IMR-90 (cell line): ENCODE results near the gene RABEP1. TPM values are rescaled to one million over a fixed set of nuclear protein-coding genes. Genes with fewer than 3 reads are reported as not detected.

Experiments
- ATAC-seq: fragments of 200-7000 bp; cut with Tn5 transposase; 2 replicates; pipeline ENCODE4 v1.9.1; 2020; ENCODE audit warnings: low read depth, mild to moderate bottlenecking, moderate library complexity
- BruUV-seq: library from RNA; stranded (reverse); fragments of 400-500 nt; replicated peaks from 2 replicates; lab custom pipeline; 2021; lab: Mats Ljungman, UMichigan
- CTCF ChIA-PET: fragments of 300-600 bp; formaldehyde crosslinking; extraction: SDS; loops from one replicate; lab custom pipeline; 2021; ENCODE audit warnings: antibody characterized with exemption; lab: Yijun Ruan, JAX
- POLR2A ChIA-PET: fragments of 300-600 bp; sonication (Branson Sonifier 250); formaldehyde crosslinking; loops from one replicate; lab custom pipeline; 2022; ENCODE audit warnings: antibody characterized with exemption; ENCODE audit not compliant: unreplicated experiment; lab: Charles Lee
- DNase-seq: peaks from one replicate; pipeline ENCODE4 v3.0.0; 2013
- H2AFZ ChIP-seq: replicated peaks from 2 replicates; pipeline ENCODE3; 2013; ENCODE audit warnings: low read length, mild to moderate bottlenecking; ENCODE audit not compliant: poor library complexity
- H2AK5ac ChIP-seq: 2 replicates; pipeline ENCODE4 v1.6.1; 2013; ENCODE audit warnings: low read depth, low read length, inconsistent platforms
- H2AK9ac ChIP-seq: replicated peaks from 2 replicates; pipeline ENCODE3; 2013; ENCODE audit warnings: mild to moderate bottlenecking, low read depth, low read length, moderate library complexity; ENCODE audit not compliant: poor library complexity
- H2BK120ac ChIP-seq: 2 replicates; pipeline ENCODE4 v1.6.1; 2013; ENCODE audit warnings: low read depth, low read length, inconsistent platforms
- H2BK15ac ChIP-seq: 3 replicates; pipeline ENCODE4 v1.6.1; 2013; ENCODE audit warnings: low read depth, low read length, inconsistent platforms
- H2BK20ac ChIP-seq: 2 replicates; pipeline ENCODE4 v1.6.1; 2013; ENCODE audit warnings: low read depth, mild to moderate bottlenecking, inconsistent platforms, low read length, moderate library complexity
- H2BK5ac ChIP-seq: 2 replicates; pipeline ENCODE4 v1.6.1; 2013; ENCODE audit warnings: mild to moderate bottlenecking, low read depth, low read length, inconsistent platforms; ENCODE audit not compliant: poor library complexity, severe bottlenecking
- H3K14ac ChIP-seq: replicated peaks from 2 replicates; pipeline ENCODE4 v1.6.1; 2013; ENCODE audit warnings: low read depth, low read length, inconsistent platforms
- H3K18ac ChIP-seq: 2 replicates; pipeline ENCODE4 v1.6.1; 2013; ENCODE audit warnings: low read depth, low read length, control low read depth
- H3K23ac ChIP-seq: 2 replicates; pipeline ENCODE4 v1.6.1; 2013; ENCODE audit warnings: low read depth, low read length, inconsistent platforms
- H3K27ac ChIP-seq: 2 replicates; pipeline ENCODE4 v1.5.1; 2013; ENCODE audit warnings: mild to moderate bottlenecking, control low read depth, low read length; ENCODE audit not compliant: insufficient read depth
- H3K27me3 ChIP-seq: 2 replicates; pipeline ENCODE4 v1.6.1; 2013; ENCODE audit warnings: low read length; ENCODE audit not compliant: control insufficient read depth, insufficient read depth
- H3K36me3 ChIP-seq: 2 replicates; pipeline ENCODE4 v1.6.1; 2013; ENCODE audit warnings: low read length, mixed read lengths; ENCODE audit not compliant: control insufficient read depth, insufficient read depth
- H3K4ac ChIP-seq: 2 replicates; pipeline ENCODE4 v1.6.1; 2013; ENCODE audit warnings: low read depth, low read length, inconsistent platforms
- H3K4me1 ChIP-seq: 2 replicates; pipeline ENCODE4 v1.6.1; 2013; ENCODE audit warnings: low read length, mixed read lengths; ENCODE audit not compliant: control insufficient read depth, insufficient read depth
- H3K4me2 ChIP-seq: 2 replicates; pipeline ENCODE4 v1.6.1; 2013; ENCODE audit warnings: low read depth, mild to moderate bottlenecking, control low read depth, low read length, moderate library complexity
- H3K4me3 ChIP-seq: 2 replicates; pipeline ENCODE4 v1.5.1; 2013; ENCODE audit warnings: low read depth, mild to moderate bottlenecking, control low read depth, low read length, moderate library complexity; ENCODE audit not compliant: insufficient read depth
- H3K56ac ChIP-seq: 2 replicates; pipeline ENCODE4 v1.6.1; 2013; ENCODE audit warnings: low read length, inconsistent platforms; ENCODE audit not compliant: insufficient read depth; ENCODE audit errors: extremely low read depth
- H3K79me1 ChIP-seq, 2 experiments: 2 replicates each; pipeline ENCODE4 v1.6.1; 2013; ENCODE audit warnings: low read length in 2 of 2, inconsistent platforms in 1 of 2, low read depth in 1 of 2
- H3K9ac ChIP-seq: 2 replicates; pipeline ENCODE4 v1.6.1; 2013; ENCODE audit warnings: low read depth, low read length, control low read depth
- H3K9me1 ChIP-seq: 2 replicates; pipeline ENCODE4 v1.6.1; 2013; ENCODE audit warnings: low read length, inconsistent platforms; ENCODE audit not compliant: insufficient read depth
- H3K9me3 ChIP-seq: 2 replicates; pipeline ENCODE4 v1.6.1; 2013; ENCODE audit warnings: low read length; ENCODE audit not compliant: control insufficient read depth, insufficient read depth
- H4K20me1 ChIP-seq: 2 replicates; pipeline ENCODE4 v1.6.1; 2013; ENCODE audit warnings: low read length, inconsistent platforms; ENCODE audit not compliant: insufficient read depth
- H4K5ac ChIP-seq: 2 replicates; pipeline ENCODE4 v1.6.1; 2013; ENCODE audit warnings: mild to moderate bottlenecking, low read depth, low read length, control low read depth
- H4K8ac ChIP-seq, 2 experiments: 2 replicates each; pipeline ENCODE4 v1.6.1; 2013; ENCODE audit warnings: low read depth in 2 of 2, low read length in 2 of 2, control low read depth in 1 of 2, inconsistent platforms in 1 of 2
- H4K91ac ChIP-seq: 2 replicates; pipeline ENCODE4 v1.6.1; 2013; ENCODE audit warnings: low read depth, low read length, inconsistent platforms; ENCODE audit not compliant: insufficient read depth
- BHLHE40 ChIP-seq: fragments of 150-350 bp; IDR thresholded peaks from 2 replicates; pipeline ENCODE4 v1.6.1; 2016; ENCODE audit warnings: mild to moderate bottlenecking, low read depth, low read length
- CEBPB ChIP-seq: IDR thresholded peaks from 2 replicates; pipeline ENCODE4 v1.6.1; 2012; ENCODE audit warnings: low read depth, low read length, improper control_type of control experiment
- CHD1 ChIP-seq: IDR thresholded peaks from 2 replicates; pipeline ENCODE4 v1.6.1; 2012; ENCODE audit warnings: low read depth, low read length, improper control_type of control experiment
- FOS ChIP-seq: fragments of 150-350 bp; IDR thresholded peaks from 2 replicates; pipeline ENCODE4 v1.6.1; 2016; ENCODE audit warnings: low read depth, low read length
- MAFK ChIP-seq: IDR thresholded peaks from 2 replicates; pipeline ENCODE4 v1.6.1; 2012; ENCODE audit warnings: low read depth, low read length, improper control_type of control experiment
- MAZ ChIP-seq: IDR thresholded peaks from 2 replicates; pipeline ENCODE4 v1.6.1; 2012; ENCODE audit warnings: low read depth, mild to moderate bottlenecking, low read length, improper control_type of control experiment, moderate library complexity, borderline replicate concordance
- MXI1 ChIP-seq: IDR thresholded peaks from 2 replicates; pipeline ENCODE4 v1.6.1; 2012; ENCODE audit warnings: low read depth, mild to moderate bottlenecking, low read length, moderate library complexity, borderline replicate concordance
- NFE2L2 ChIP-seq: fragments of 150-350 bp; IDR thresholded peaks from 2 replicates; pipeline ENCODE4 v1.6.1; 2016; ENCODE audit warnings: low read depth, mild to moderate bottlenecking, low read length
- RAD21 ChIP-seq: IDR thresholded peaks from 2 replicates; pipeline ENCODE4 v1.6.1; 2012; ENCODE audit warnings: low read length, improper control_type of control experiment
- RCOR1 ChIP-seq: IDR thresholded peaks from 2 replicates; pipeline ENCODE4 v1.6.1; 2012; ENCODE audit warnings: mild to moderate bottlenecking, low read length, improper control_type of control experiment; ENCODE audit not compliant: insufficient replicate concordance
- RFX5 ChIP-seq: IDR thresholded peaks from 2 replicates; pipeline ENCODE4 v1.8.0; 2012; ENCODE audit warnings: low read depth, mild to moderate bottlenecking, low read length, moderate library complexity
- SMC3 ChIP-seq: fragments of 150-350 bp; IDR thresholded peaks from 2 replicates; pipeline ENCODE4 v1.6.1; 2016; ENCODE audit warnings: low read depth, mild to moderate bottlenecking, antibody characterized with exemption, low read length, moderate library complexity
- WGBS, 2 experiments: methylation state at CpG; one replicate each; pipeline versions ENCODE4 v1.1.5 to v1.1.7; 2013; ENCODE audit warnings: missing lambda C conversion rate in 2 of 2; ENCODE audit not compliant: insufficient read length in 1 of 2; ENCODE audit errors: extremely low coverage in 2 of 2; 5-methylcytosine and 5-hydroxymethylcytosine counted together
- dilution Hi-C: fragments of 300-500 bp; cut with HindIII; formaldehyde crosslinking; loops from one replicate; pipeline ENCODE4 v1.14.3; 2018; ENCODE audit warnings: low sequenced_read_pairs; ENCODE audit not compliant: unreplicated experiment
- in situ Hi-C: fragments of 300-500 bp; cut with MboI; formaldehyde crosslinking; loops from 3 replicates; pipeline ENCODE4 v1.14.3; 2019; ENCODE audit warnings: low sequenced_read_pairs, inconsistent platforms, mixed read lengths
- intact Hi-C: fragments of 100-400 bp; cut with micrococcal nuclease; formaldehyde crosslinking; loops from 2 replicates; pipeline ENCODE4 v1.10.0; 2022
- polyA plus RNA-seq, 3 experiments: library from polyadenylated mRNA; depleted of rRNA; stranded (reverse); fragments of >200 nt; gene quantifications; 2 replicates each; pipeline ENCODE4 v1.2.3, GENCODE V29; 2012; ENCODE audit warnings: low replicate concordance in 1 of 3
- total RNA-seq: library from RNA; depleted of rRNA; stranded (reverse); fragments of >200 nt; gene quantifications from 2 replicates; pipeline ENCODE4 v1.2.3, GENCODE V29; 2012
- TF ChIP-seq, protein P1 (sequence below): conservative IDR thresholded peaks from 2 replicates; pipeline ENCODE4 v1.5.1; 2012; ENCODE audit warnings: mild to moderate bottlenecking, low read depth, low read length, improper control_type of control experiment
- TF ChIP-seq, protein P2 (sequence below): fragments of 150-350 bp; IDR thresholded peaks from 2 replicates; pipeline ENCODE4 v1.6.1; 2017; ENCODE audit warnings: mild to moderate bottlenecking, antibody characterized with exemption, low read length, low read depth

RABEP1 gene
- total and polyA plus RNA-seq, 2 of the 4 experiments (the other 2 are of a cell fraction) = 15.3 to 38.2 TPM

DNA sequence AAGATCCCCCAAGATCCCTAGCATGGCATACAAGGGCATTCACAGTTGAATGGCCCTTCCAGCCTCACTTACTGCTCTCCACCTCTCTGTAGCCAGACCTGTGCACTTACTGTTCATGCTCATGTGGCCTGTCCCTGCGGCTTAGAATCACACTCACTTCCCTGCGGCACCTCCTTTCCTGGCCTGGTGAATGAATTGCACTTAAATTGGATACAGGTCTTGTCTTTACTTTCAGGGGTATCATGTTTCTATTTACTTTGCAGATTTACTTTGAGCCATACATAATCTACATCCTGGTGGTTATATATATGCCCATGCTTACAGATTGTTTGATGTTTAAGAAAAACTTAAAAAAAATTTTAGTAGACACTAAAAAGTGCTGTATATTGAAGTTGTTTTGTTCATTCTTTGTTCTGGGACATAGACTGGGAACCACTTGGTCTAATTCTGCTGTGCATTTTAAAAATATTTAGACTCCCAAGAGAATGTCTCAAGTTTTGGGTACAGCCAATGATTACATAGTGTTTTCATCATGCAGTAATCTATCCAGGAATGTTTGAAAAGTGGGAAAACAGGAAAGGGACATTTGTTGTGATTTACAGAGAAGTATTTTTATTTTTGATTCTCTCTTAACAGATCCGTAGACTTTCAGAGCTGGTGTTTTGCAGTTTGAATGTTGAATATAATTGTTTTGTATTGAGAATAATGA is 73.5 kb downstream of the RABEP1 start:
- dilution Hi-C loops = no loop called here
- Histone ChIP-seq H3K27me3 (no peaks in the 10 kb centered on the region), H3K36me3 (peaks cover 12% of the 10 kb centered on the region), H3K9ac (no peak overlapping the region), H3K4me1 (peaks cover 4% of the 10 kb centered on the region), H3K56ac (no peak overlapping the region), H2AK5ac (no peak overlapping the region), H3K4me2 (no peak overlapping the region; the same call in 1 of the 2 replicates), H3K9me3 (no peaks in the 10 kb centered on the region), H3K4me3 (no peak overlapping the region), H3K23ac (no peak overlapping the region), H3K27ac (peak overlapping the region; percentile 26; the same call in 1 of the 2 replicates), H4K20me1 (no peaks in the 10 kb centered on the region), H2AFZ (no peak overlapping the region), H3K79me1 (peaks cover 4 to 10% of the 10 kb centered on the region in 2 experiments; a peak in 3 of 4 replicates), H2BK120ac (no peak overlapping the region), H3K18ac (no peak overlapping the region; the same call in 1 of the 2 replicates), H4K5ac (no peak overlapping the region; the same call in 1 of the 2 replicates), H2BK15ac (no peak overlapping the region), H4K8ac (no peak overlapping the region; a peak in 1 of 4 replicates), H2BK20ac (no peak overlapping the region), H2AK9ac (no peak overlapping the region), H4K91ac (0 out of 2 replicates have a peak overlapping the region, but pooled peaks have one; percentile 0), H2BK5ac (no peak overlapping the region), H3K4ac (peak overlapping the region; percentile 11; the same call in 1 of the 2 replicates), H3K14ac (peak overlapping the region; percentile 38; the same call in 1 of the 2 replicates), H3K9me1 (peaks cover 3% of the 10 kb centered on the region)
- intact Hi-C loops = no loop called here
- ChIA-PET CTCF (no interaction called here), POLR2A (no interaction called here)
- BruUV-seq = no TSS peak
- in situ Hi-C loops = no loop called here
- WGBS, 2 experiments = no CpG with 5 or more reads among the region's 3 CpGs
- DNase-seq (no peak), ATAC-seq (peak; percentile 72)
- TF ChIP-seq BHLHE40 (no peak), MAZ (no peak), MAFK (no peak), RFX5 (no peak), CEBPB (no peak), MXI1 (no peak), RAD21 (no peak), NFE2L2 (no peak), SMC3 (no peak), RCOR1 (no peak), CHD1 (no peak), FOS (no peak)
- TF ChIP-seq, protein P1, sequence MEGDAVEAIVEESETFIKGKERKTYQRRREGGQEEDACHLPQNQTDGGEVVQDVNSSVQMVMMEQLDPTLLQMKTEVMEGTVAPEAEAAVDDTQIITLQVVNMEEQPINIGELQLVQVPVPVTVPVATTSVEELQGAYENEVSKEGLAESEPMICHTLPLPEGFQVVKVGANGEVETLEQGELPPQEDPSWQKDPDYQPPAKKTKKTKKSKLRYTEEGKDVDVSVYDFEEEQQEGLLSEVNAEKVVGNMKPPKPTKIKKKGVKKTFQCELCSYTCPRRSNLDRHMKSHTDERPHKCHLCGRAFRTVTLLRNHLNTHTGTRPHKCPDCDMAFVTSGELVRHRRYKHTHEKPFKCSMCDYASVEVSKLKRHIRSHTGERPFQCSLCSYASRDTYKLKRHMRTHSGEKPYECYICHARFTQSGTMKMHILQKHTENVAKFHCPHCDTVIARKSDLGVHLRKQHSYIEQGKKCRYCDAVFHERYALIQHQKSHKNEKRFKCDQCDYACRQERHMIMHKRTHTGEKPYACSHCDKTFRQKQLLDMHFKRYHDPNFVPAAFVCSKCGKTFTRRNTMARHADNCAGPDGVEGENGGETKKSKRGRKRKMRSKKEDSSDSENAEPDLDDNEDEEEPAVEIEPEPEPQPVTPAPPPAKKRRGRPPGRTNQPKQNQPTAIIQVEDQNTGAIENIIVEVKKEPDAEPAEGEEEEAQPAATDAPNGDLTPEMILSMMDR = no peak
- TF ChIP-seq, protein P2, sequence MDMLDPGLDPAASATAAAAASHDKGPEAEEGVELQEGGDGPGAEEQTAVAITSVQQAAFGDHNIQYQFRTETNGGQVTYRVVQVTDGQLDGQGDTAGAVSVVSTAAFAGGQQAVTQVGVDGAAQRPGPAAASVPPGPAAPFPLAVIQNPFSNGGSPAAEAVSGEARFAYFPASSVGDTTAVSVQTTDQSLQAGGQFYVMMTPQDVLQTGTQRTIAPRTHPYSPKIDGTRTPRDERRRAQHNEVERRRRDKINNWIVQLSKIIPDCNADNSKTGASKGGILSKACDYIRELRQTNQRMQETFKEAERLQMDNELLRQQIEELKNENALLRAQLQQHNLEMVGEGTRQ = no peak
